GM04503 (cell line): ENCODE data around the gene CLEC20A.

Experiments
- DNase-seq: peaks from one replicate; pipeline ENCODE4 v3.0.0-alpha.2; 2012; ENCODE audit warnings: low read depth

Gene CLEC20A

DNA sequence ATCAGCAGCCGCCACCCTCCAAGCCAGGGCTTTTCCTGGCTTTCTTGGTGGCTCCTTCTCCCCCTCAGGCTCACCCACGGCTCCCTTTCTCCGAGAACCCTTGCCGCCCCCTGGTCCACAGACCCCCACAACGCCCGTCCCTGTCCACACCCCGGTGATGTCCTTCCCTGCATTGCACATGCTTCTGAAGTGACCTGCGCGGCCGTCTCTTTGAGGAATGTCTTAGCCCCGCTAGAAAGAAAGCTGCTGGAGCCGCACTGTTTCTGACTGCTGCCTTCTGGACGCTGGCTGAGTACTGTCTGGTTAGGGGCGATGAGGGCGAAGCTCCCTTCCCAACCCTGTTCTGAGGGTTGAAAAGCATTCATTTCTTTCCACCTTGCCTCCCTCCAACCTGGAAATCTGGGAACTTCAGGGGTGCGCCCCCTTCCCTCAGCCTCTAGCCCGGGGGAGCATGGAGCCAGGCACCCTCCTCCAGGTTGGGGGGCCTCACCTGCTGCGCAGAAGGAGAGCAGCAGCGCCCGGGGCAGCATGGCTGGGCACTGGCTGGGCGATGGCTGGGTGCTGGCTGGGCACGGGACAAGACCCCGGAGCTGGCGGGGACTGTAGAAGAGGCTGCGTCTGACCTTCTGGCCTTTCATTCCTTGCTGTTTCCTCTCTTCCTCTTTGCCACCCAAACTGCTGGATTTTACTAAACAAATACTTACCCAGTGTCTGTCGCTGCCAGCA, at the start of gene CLEC20A:
CLEC20A (minus strand) TSS at position 555 of the 726 bp plus-strand sequence; CDS start at position 530, 25 bp downstream.
- DNase-seq, result no peak

DNA sequence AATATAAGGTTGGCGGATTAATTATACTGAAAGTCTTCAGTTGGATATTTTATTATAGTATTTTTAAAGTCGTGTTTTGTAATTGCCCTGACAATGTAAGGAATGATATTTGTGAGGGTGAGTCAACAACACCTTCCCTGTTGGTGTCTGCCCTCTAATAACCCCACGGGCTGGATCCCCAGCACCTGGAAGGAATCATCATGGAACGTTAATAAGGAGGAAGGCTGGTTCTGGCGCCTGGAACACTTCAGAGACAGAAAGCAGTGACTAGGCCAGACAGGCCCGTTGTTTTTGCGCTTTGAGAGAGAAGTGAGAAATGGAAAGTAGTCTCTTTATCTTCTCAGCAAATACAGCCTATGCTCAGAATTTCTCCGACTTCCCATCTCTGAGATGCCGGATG, 47.8 kb upstream of the CLEC20A start:
- no peak for DNase-seq

DNA sequence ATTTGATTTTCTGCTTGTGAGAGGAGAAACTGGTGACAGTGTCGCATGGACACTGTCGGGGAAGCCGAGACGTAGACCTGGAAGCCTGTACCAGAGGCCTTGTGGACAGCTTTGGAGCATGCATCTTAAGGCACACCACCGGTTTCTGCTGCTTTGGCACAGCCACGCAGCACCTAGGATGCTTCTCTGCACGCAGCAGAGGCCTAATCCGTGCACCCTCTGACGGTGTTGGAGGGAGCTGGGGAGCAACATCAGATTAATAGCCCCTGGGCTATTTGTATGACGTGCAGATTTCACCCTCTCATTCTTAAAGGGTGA, 46.5 kb upstream of the CLEC20A start:
- no peak for DNase-seq

DNA sequence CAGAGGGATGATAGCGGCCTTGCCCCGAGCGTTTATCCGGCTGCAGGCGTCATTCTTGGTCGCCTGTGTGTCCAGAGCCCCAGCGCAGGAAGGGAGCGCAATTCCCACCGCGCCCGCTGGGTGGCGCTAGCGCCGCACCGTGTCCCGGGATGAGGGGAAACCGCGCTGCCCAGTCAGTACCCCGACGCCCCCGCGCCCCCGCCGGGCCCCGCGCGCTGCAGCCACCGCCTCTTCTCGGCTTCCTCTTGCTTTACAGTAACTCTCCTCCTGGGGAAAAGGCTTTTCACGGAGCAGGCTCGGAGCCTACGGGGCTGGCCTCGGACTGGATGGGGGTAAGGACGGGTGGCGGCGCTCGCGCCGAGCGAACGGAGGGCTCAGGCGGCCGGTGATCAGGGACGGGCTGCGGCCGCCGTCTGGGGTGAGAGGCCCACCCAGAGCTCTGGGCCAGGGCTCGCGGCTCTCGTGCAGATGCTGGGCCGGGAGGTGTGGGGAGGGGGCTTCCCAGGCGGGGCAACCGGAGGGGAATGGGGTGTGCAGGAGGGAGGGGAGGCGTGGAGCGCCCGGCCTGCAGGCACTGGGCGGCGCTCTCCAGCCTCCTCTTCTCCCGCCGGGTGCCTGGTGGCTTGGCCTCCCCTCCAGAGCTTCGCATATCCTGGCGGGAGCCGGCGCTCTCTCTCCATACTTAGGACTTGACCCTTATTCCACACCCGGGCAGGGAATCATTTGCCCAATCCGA, 46.0 kb upstream of the CLEC20A start:
- peak; percentile 45 for DNase-seq

DNA sequence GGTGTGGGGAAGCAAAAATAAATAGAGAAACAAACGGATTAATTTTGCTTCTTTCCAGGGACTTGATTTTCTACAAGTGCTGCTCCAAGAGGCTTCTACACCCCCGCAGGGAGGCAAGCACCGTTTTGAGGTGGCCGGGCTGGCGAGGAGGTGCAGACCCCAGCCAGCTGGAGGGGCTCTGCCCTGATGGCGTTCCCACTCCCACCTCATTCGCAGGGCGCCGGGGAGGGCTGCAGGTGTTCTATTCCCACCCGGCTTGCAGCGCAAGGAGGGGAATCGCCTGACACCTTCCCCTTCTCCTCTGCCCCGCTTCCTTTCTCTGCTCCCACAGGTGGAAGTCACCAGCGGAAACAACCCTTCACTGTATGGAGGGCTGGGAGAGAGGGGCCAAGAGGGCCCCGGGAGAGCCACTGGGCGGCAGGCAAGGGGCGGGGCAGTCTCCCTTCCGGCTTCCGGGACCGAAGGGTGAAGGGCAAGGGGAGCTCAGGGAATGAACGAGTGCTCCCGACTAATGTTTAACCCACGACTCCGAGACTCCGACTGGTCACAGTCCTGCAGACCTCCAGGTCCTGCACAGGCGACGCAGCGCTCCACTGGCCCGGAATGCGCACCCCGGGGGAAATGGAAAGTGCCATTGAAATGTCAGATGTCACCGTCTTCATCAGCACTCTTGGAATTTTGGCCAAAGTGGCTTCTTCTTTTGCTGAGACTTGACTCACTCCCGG, 45.2 kb upstream of the CLEC20A start:
- DNase-seq, result no peak

DNA sequence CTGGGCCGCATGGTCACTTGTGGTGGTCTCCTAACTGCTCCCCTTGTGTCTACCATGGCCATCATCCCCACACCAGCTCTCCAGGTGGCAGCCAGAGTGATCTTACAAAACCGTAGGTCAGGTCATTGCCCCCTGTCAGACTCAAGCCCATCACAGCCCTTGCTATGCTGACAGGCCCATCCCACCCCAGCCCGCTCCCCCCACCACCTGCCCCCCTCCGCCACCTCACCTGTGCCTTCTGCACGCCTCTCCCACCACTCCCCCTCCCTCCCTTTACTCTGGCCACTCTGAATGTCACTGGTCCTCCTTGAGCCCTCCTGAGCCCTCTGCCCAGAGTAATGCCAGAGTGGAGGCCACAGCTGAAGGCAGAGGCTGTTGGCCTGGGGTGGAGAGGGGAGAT, 44.6 kb upstream of the CLEC20A start:
- DNase-seq, result no peak

DNA sequence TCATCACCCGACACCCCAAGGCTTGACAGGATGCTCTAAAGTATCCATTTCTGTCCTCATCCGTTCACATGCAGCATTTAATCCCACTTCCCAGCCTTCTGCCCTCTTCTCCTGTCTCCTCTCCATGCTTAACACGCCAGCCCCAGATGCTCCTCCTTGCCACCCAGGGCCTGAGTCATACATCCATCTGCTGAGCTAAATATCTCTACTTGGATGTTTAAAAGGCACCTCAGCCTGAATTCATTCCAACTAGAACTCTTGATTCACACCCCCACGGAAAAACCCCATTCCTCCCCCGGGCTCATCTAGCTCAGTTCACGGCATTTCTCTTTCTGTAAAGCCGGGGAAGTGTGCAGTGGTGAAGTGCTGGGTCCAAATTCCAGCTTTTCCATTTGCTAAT, 43.9 kb upstream of the CLEC20A start:
- peak; percentile 72 for DNase-seq

DNA sequence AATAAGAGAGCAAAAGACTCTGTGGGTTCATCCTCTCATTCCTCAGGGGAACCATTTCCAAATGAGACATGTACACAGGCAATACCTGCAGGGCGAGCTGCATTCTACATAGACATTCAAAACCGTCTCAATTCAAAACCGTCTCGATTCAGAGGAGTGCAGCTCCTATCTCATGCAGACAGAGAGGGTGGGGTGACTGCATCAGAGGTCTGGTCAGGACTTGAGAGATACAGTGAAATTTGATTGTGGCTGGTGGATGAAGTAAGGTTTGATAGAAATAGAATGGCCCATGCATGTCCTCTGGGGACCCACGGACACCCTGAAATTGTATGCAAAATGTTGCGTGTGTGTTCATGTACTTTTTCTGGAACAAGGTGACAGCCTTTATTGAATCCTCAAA, 43.4 kb upstream of the CLEC20A start:
- no peak for DNase-seq

DNA sequence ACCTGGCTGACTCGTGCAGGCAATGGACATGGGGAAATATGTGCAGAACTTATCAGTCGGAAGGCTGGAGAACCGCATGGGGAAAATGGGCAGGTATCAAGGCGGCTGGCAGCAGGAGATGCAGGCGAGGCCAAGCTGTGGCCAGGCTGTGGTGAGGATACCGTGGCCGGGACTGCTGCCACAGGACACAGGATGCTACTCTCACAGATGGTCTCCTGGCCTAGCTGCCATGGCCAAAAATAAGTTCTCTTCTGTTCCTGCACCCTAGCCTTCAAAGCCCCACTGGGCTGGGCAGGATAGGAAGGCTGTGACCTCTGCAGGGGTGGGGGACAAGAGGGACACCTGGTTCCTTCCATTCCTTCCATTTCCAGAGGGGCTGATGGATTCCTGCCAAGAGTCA, 42.5 kb upstream of the CLEC20A start:
- no peak for DNase-seq

DNA sequence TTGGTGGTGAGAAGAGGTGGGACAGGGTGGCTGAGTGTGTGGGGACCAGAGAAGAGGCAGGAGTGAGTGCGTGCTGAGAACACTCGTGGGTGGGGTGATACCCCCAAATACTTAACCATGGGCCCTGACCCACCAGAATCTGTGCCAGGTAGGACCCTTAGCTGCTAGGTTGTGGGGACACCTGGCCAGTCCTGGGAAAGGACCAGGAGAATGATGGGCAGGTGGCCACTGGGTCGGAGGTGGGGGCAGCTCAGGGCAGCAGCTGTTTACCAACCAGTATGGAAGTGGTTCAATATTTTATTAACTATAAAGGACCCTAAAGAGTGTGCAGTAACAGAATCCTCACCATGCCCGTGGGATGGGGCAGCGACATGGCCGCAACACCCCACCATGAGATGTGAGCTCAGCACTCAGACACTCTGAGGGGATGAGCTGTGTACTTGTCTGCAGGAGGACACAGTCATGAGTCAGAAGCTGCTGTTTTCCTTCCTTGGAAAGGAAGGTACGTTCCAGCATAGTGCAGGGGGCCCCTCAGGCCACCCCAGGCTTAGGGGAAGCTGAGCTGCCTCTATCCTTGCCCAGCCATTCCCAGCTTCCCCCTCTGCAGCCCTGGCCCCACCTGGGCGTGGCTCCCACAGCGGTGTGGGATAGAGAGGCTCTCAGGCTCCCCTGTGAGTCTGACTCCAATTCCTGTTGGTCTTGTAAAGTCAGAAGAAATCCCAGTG, 41.6 kb upstream of the CLEC20A start:
- peak; percentile 61 for DNase-seq

DNA sequence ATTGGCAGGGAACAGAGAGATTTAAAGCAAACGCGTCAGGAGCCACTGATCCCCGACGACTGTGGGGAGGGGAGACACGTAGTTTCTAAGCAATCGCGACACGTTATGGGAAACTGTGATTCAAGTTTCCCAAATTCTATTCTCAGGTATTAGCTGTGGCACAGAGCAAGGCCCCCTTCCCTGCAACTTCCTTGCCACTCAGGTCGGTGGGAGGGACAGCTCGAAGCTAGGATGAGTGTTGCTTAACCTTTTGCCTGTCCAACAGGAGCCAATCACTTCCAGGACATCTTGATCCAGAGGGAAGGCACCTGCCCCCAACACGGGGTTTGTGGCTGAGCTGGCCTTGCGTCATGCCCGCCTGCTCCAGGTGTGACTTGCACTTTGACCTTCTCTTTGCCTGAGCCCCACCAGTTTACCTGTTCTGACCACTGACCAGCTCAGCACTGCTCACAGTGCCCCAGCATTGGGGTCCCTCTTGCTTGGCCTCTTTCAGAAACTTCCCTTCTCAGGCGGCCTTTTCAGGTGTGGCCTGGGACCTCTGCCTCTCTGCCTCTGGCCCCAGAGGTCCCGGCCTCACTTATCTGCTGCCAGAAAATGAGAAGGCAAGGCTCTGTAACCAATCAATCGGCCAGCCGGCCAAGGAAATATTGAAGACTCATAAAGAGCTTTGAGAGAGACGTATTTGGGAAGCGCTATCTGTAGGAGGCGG, 40.8 kb upstream of the CLEC20A start:
- no peak for DNase-seq

DNA sequence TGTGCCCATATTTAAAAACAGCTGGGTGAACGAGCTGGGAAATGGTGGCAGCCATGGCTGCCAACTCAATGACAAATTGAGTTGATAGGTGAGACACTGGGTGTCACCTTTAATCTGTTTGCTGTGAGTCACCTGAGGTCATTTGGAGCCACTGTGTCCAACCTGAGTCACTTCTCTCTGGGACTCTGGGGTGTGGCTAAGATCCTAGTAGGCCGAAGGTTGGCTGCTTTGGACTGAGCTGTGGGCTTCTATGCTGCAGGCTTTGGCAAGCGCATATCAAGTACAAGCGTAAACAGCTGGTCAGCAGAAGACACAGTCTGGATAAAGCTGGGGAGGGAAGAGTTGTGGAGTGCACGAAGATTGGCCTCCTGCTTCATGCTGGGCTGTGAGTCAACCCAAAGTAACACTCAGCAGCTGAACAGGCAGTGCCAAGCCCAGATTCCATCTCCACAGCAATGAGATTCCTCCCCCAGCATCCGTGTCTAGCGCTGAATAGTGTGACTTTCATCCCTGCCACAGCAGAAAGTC, 40.1 kb upstream of the CLEC20A start:
- DNase-seq, result peak; percentile 99

DNA sequence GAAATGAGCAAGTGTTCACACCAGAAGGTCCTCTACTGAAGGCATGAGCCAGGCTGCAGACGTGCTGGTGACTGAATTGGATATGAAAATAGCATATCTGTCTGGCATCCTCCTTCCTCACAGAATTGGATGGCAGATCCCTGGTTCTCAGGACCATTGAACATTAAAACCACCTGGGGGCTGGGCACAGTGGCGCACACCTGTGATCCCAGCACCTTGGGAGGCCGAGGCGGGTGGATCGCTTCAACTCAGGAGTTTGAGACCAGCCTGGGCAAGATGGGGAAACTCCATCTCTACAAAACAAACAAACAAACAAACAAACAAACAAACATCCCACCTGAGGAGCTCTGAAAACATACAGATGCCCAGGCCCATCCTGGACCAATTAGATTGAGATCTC, 39.6 kb upstream of the CLEC20A start:
- DNase-seq, result no peak

DNA sequence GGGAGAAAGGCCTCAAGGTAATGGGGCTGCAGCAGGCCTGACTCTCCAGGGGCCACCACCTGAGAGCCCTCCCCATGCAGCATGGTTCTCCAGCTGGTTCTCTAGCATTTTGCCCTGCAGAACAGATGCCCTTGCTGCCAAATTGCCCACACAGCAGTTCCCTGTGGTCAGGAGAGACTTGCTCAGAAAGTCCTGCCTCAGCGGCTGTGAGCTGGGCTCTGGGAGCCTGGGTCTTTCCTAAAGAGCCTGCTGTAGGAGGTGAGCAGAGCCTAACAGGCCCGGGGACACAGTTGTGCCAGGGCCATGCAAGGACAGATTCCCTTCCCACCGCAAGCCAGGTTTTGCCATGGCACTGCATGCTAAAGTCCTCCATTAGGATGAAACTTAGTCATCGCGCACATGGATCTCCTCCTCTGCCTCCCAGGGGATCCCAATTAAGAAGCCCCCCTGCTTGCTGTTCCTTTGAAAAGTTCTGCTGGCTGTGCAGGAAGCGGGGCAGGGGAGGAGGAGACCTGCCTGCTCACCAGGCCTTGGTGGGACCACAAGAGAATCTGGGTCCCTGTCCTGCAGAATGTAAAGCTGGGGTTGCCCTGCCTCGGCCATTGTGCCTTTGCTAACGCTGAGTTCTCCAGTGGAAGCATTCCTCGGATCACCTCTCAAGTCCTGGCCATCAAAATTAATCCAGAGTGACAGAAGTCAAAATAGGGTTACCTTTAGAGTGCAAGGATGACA, 37.5 kb upstream of the CLEC20A start:
- DNase-seq, result no peak

DNA sequence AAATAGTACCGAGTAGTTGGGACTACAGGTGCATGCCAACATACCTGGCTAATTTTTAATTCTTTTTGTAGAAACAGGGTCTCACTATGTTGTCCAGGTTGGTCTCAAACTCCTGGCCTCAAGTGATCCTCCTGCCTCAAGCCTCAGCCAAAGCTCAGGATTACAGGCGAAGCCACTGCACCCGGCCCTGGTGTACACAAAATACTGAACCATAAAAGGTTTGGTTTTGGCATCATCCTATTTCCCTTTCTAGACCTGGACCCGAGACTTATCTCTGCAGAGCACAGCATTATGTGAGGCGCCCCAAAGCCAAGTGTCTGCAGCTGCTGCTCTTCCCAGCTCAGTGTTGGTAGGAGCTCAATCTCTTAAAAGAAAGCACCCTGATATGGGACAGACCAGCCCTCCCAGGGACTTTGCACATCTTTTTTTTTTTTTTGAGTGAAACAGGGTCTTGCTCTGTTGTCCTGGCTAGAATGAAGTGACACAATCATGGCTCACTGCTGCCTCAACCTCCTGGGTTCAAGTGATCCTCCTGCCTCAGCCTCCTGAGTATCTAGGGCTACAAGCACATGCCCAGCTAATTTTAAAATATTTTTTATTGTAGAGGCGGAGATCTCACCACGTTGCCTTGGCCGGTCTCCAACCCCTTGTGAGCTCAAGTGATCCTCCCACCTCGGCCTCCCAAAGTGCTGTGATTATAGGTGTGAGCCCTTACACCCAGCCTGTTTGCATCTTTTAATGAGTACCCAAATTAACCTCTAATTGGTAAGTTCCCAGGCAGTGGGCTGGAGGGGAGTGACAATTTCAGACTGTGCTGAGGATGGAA, 36.6 kb upstream of the CLEC20A start:
- no peak for DNase-seq

DNA sequence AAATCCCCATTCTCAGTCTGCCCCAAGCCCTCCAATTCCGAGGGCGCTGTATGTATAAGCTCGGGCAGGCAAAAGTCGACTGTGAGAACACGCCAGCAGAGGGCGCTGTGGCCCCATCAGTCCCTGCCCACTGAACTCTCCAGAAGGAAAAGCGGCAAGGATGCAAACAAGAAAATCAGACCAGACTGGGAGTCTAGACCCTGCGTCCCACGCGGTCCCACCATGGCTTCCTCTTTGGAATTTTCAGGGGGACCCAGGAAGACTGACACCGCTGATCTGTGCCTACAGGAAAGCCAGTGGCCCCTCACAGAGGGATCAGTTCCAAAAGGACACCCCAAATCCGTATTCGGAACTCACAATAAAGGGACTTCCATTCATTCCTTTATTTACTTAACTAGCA, 35.6 kb upstream of the CLEC20A start:
- no peak for DNase-seq

DNA sequence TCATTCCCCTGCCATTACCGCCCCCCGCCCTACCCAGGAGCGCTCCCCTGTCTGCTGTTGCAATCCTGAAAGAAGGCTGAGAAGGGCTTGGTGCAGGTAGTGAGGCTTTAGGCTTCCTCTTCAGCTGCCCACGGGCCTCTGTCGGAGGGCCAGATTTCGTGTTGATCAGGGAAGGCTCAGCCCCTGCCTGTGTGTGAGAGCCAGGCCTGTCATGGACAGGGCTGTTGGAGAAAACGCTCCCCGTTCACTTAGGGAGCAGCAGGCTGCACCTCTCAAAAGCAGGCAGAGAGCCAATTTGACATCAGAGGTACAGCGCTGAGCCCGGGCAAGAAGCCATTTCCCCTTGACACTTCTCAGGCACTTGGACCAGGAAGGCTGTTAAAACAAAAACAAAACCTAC, 35.1 kb upstream of the CLEC20A start:
- no peak for DNase-seq

DNA sequence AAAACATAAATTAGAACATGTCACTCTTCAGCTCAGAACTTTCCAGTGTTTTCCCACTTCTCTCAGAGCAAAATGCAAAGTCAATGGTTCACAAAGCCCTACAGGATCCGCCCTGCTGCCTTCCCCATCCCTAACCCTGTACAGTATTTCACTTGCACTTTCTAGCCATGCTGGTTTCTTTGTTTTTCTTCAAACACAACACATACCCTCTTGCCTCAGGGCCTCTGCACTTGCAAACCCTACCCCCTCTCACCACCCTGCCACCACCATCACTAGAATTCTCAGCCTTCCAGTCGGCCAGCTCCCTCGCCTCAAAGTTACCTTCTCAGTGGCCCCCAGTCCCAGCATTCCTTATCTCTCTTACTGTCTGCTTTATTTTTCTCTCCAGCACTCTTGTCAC, 33.7 kb upstream of the CLEC20A start:
- no peak for DNase-seq

DNA sequence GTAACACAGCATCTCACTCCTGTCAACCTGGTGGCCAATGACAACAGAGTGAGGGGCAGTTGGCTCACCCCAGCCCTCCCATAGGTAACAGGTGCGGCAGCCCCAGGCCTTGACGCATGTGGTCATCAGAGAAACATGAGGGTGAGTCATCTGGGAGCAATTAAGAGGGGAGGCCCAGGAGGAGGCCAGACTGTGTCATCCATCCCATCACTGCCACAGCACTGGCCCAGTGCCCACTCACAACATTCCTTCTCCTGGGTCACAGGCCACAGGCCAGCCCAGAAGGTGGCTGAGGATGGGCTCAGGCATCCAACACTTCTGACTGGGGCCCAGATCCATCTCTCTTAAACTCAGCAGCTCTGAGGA, 33.3 kb upstream of the CLEC20A start:
- DNase-seq, result no peak

DNA sequence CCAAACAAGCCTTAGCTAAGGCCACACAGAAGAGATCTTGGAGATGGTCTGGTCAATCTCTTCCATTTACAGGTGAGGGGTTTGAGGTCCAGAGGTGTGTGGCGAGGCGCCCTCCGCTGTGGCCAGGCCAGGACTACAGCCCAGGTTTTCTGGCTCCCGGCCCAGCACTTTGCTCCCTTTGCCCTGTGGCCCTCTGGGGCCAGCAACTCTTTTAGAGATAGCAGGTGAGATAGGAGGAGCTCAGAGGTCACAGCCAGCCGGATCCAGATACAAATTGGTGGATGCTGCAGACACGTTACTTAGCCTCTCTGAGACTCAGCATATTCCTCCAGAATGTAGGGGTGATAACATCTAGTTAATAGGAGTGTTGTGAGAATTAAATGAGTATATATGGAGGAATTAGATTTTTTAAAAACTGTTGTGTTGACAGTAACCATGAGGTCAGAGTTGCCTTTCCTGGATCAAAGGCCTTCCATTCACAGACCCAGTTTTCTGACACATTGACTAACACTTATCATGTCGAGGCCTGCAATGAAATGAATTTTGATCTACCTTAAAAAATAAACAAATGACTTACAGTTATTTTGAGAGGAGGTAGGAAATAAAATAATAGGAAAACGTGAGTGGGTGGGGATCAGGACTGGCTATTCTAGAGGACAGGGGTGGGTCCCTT, 32.7 kb upstream of the CLEC20A start:
- no peak for DNase-seq
